ENCODE results near the gene HYDIN.

The HYDIN gene

DNA sequence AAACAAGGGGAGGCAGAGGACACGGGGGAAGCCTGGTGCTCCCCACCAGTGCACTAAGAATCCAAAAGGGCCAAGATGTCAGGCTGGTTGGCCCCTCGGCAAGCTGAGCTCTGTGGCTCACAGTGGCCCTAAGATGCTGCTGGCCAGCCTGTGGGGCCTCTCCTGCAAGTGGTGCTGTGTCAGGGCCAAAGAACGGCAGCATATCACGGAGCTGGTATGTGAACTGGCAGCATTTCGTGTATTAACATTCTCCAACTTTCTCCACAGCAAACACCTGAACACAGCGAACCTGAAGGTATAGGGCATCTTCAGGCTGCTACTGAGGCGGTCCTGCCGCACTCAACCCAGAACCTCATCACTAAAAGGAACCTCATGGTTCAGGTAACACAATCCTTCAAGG, 464.3 kb downstream of the HYDIN start:
- no peak for DNase-seq (ENCODE audit: low read depth)

DNA sequence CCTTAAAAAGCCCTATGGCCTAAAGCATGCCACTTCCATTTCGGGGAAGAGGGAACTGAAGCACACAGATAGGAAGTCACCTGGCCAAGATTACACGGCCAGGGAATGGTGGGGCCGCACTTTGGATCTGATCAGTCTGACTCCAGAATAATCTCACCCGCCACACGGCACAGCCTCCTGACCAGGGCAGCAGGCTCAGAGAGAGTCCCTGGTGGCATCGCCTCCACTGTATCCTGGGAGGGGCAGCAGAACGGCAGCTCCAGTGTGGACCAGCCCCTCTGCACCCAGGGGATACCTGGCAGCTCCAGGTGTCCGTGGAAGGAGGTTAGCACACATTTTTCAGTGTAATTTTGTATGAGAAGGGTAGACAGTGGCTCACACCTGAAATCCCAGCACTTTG, 465.0 kb downstream of the HYDIN start:
- no peak for DNase-seq (ENCODE audit: low read depth)

DNA sequence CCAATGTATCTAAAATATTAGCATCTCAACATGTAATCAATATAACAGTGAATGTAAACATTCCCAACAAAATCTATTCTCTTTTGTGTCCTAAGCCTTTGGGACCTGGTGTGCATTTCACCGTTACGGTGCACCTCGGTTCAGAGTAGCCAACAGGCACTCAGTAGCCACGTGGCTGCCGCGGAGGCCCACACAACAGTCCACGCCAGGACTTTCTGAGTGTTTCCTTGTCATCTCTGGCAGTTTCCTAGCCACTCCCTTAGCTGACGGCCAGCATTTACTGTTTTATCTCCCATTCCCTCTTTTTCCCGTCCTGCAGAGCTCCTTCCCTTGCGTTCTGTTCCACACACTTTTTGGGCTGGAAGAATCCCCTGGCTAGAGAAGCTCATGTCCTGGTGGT, 465.9 kb downstream of the HYDIN start:
- no peak for DNase-seq (ENCODE audit: low read depth)

DNA sequence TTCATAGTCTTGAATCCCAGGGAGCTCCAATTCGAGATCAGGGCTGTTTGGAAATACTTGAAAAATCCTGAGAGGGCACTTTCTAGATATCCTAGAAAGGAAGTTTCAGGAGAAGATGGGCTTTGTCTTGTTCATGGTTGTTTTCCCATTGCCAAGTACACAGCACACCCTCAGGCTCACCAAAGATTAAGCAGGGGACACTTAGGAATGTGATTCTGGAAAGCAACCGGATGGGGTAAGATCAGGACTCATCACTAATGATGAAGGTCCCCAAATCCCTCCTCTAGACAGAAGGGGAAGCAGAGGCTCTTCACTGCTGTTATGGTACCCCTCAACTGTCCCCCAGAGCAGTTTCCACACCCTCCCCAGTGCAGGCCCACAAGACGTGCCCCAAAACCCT, 470.3 kb downstream of the HYDIN start:
- no peak for DNase-seq (ENCODE audit: low read depth)

DNA sequence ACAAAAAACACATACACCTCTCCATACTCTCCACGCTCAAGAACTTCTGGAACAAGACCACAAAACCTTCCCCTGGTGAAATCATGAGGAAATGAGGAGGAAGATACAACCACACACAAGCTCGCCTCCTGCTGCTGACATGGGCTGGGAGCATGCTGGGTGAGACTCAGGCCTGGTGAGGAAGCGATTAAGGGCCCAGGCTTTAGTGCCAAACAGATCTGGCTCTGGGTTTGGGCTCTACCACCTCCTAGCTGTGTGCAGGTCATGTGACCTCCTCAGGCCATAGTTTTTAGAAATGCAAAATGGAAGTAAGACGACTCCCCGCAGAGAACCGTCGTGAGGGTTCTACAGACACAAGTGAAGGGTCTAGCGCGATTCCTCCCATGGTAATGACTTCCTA, 470.9 kb downstream of the HYDIN start:
- no peak for DNase-seq (ENCODE audit: low read depth)

DNA sequence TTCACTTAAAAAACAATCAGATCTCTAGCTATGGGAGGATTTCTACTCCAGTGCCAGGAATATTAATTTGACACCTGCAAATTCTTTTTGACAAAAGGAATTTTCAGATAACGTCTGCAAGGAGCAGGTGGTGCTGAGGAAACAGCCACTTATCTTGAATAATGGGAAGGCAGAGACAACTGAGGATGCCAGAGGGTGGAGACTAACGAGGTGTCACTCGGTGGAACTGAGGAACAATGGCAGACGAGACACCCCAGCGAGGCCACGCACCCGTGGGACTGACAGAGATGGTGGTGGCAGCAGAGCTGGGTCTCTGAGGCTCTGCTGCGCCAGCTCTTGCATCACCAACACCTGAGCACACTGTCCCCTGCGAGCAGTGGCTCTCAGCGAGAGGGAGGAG, 471.7 kb downstream of the HYDIN start:
- no peak for DNase-seq (ENCODE audit: low read depth)
